ENCODE data around the gene NBEA. TPM values are rescaled to one million over a fixed set of nuclear protein-coding genes. Genes with fewer than 3 reads are reported as not detected.

Gene NBEA
- total and polyA plus RNA-seq, 2 experiments from 2014 or later = 9.1 to 29.1 TPM

DNA sequence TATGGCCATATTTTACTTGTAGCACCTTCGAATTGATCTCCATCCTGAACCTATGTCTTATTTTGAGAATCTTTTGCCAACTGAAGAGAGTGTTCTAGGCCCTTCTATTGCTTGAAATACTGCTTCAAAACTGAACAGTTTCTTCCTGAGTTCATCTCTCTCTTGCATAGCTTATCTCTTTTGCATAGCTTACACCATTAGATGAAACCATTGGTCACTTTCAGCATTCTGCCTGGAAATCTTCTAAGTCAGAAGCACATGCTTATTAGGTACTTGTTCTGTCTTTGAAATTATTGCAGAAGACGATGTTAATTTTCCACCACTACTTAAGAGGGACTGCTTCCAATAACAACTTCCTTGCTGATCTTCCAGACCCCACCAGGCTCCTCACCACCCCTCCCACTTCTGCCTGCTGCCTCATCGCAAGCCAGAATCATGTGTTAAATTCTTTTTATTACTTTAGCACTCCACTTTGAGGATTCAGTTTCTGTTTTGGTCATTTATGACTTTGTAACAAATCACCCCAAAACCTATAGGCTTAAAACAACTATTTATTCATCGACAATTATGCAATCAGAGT, 656.8 kb downstream of the NBEA start:
- TF ChIP-seq, protein P1, sequence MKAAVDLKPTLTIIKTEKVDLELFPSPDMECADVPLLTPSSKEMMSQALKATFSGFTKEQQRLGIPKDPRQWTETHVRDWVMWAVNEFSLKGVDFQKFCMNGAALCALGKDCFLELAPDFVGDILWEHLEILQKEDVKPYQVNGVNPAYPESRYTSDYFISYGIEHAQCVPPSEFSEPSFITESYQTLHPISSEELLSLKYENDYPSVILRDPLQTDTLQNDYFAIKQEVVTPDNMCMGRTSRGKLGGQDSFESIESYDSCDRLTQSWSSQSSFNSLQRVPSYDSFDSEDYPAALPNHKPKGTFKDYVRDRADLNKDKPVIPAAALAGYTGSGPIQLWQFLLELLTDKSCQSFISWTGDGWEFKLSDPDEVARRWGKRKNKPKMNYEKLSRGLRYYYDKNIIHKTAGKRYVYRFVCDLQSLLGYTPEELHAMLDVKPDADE (IDR thresholded peaks at IDR 0.05) = no peak
- TF ChIP-seq, protein P2, sequence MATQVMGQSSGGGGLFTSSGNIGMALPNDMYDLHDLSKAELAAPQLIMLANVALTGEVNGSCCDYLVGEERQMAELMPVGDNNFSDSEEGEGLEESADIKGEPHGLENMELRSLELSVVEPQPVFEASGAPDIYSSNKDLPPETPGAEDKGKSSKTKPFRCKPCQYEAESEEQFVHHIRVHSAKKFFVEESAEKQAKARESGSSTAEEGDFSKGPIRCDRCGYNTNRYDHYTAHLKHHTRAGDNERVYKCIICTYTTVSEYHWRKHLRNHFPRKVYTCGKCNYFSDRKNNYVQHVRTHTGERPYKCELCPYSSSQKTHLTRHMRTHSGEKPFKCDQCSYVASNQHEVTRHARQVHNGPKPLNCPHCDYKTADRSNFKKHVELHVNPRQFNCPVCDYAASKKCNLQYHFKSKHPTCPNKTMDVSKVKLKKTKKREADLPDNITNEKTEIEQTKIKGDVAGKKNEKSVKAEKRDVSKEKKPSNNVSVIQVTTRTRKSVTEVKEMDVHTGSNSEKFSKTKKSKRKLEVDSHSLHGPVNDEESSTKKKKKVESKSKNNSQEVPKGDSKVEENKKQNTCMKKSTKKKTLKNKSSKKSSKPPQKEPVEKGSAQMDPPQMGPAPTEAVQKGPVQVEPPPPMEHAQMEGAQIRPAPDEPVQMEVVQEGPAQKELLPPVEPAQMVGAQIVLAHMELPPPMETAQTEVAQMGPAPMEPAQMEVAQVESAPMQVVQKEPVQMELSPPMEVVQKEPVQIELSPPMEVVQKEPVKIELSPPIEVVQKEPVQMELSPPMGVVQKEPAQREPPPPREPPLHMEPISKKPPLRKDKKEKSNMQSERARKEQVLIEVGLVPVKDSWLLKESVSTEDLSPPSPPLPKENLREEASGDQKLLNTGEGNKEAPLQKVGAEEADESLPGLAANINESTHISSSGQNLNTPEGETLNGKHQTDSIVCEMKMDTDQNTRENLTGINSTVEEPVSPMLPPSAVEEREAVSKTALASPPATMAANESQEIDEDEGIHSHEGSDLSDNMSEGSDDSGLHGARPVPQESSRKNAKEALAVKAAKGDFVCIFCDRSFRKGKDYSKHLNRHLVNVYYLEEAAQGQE (IDR thresholded peaks at IDR 0.05; ENCODE audit: unreplicated experiment) = no peak
- TF ChIP-seq ZNF331 (CRISPR knock-in tag; IDR thresholded peaks at IDR 0.05; ENCODE audit: low read depth) = no peak
- no peak for TF ChIP-seq STAT1 (IDR thresholded peaks at IDR 0.05; ENCODE audit: unreplicated experiment)
- TF ChIP-seq, protein P3, sequence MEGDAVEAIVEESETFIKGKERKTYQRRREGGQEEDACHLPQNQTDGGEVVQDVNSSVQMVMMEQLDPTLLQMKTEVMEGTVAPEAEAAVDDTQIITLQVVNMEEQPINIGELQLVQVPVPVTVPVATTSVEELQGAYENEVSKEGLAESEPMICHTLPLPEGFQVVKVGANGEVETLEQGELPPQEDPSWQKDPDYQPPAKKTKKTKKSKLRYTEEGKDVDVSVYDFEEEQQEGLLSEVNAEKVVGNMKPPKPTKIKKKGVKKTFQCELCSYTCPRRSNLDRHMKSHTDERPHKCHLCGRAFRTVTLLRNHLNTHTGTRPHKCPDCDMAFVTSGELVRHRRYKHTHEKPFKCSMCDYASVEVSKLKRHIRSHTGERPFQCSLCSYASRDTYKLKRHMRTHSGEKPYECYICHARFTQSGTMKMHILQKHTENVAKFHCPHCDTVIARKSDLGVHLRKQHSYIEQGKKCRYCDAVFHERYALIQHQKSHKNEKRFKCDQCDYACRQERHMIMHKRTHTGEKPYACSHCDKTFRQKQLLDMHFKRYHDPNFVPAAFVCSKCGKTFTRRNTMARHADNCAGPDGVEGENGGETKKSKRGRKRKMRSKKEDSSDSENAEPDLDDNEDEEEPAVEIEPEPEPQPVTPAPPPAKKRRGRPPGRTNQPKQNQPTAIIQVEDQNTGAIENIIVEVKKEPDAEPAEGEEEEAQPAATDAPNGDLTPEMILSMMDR (conservative IDR thresholded peaks at IDR 0.05; ENCODE audit: low read depth in 2 of 2) = no peak
- no peak for TF ChIP-seq ZNF114 (CRISPR knock-in tag; IDR thresholded peaks at IDR 0.05)
- Histone ChIP-seq H3K4me1 (ENCODE audit: insufficient read depth) (peaks cover 5% of the 10 kb centered on the region; the same call in 1 of the 2 replicates), H3K27ac (ENCODE audit: low read depth) (peak overlapping the region; percentile 52), H3F3A (replicated peaks; ENCODE audit: low read depth) (no peaks in the 10 kb centered on the region), H4K20me1 (replicated peaks; ENCODE audit: insufficient read depth) (no peaks in the 10 kb centered on the region), H3K4me2 (0 out of 2 replicates have a peak overlapping the region, but pooled peaks have one; percentile 34), H3K4me3 (no peak overlapping the region), H3K79me2 (replicated peaks; ENCODE audit: insufficient read depth) (no peaks in the 10 kb centered on the region), H2AFZ (no peak overlapping the region), H3K9me2 (ENCODE audit: insufficient read depth) (no peaks in the 10 kb centered on the region), H3K27me3 (ENCODE audit: insufficient read depth) (no peaks in the 10 kb centered on the region), H3K36me3 (ENCODE audit: insufficient read depth) (no peaks in the 10 kb centered on the region)
- H3K4me3 Mint-ChIP-seq = no peak overlapping the region
- H3K27ac Mint-ChIP-seq = peak overlapping the region; percentile 8
- H3K27me3 Mint-ChIP-seq (ENCODE audit: insufficient read depth, low read depth, poor library complexity) = no peaks in the 10 kb centered on the region
- no peaks in the 10 kb centered on the region for H3K36me3 Mint-ChIP-seq (ENCODE audit: low read depth)
- no peak for DNase-seq (ENCODE audit: low spot score)
- no peaks in the 10 kb centered on the region for H3K9me3 Mint-ChIP-seq
- H3K4me1 Mint-ChIP-seq = peaks cover 15% of the 10 kb centered on the region; the same call in 2 of the 3 replicates
- no peak for ATAC-seq

DNA sequence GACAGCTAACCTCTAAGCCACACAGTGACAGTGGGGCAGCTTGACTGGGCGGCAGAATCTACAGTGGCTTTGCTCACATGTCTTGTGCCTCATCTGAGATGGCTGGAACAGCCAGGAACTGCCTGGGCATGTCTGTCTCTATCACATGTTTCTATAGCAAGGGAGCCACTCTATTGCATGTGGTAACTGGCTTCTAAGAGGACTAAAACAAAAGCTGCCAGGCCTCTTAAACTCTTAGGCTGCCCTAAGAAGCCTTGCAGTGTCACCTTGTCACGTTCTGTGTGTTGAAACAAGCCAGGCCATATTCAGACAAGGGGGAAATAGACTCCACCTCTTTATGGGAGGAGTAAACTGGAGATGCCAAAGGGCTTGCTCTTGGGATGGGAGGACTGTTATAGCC, 657.3 kb downstream of the NBEA start:
- Histone ChIP-seq H3K79me2 (replicated peaks; ENCODE audit: insufficient read depth) (no peaks in the 10 kb centered on the region), H3K27ac (ENCODE audit: low read depth) (peak overlapping the region; percentile 52), H3K27me3 (ENCODE audit: insufficient read depth) (no peaks in the 10 kb centered on the region), H3K9me2 (ENCODE audit: insufficient read depth) (no peaks in the 10 kb centered on the region), H4K20me1 (replicated peaks; ENCODE audit: insufficient read depth) (no peaks in the 10 kb centered on the region), H3K4me1 (ENCODE audit: insufficient read depth) (peaks cover 5% of the 10 kb centered on the region; the same call in 1 of the 2 replicates), H3F3A (replicated peaks; ENCODE audit: low read depth) (no peaks in the 10 kb centered on the region), H3K4me3 (no peak overlapping the region), H2AFZ (no peak overlapping the region), H3K4me2 (0 out of 2 replicates have a peak overlapping the region, but pooled peaks have one; percentile 34), H3K36me3 (ENCODE audit: insufficient read depth) (no peaks in the 10 kb centered on the region)
- peak; percentile 41 for DNase-seq (ENCODE audit: low spot score)
- ATAC-seq = peak; percentile 75
- Mint-ChIP-seq H3K4me3 (no peak overlapping the region), H3K36me3 (ENCODE audit: low read depth) (no peaks in the 10 kb centered on the region), H3K27me3 (ENCODE audit: insufficient read depth, low read depth, poor library complexity) (no peaks in the 10 kb centered on the region), H3K4me1 (peaks cover 15% of the 10 kb centered on the region; the same call in 2 of the 3 replicates), H3K27ac (no peak overlapping the region), H3K9me3 (no peaks in the 10 kb centered on the region)
- TF ChIP-seq, protein P1 (IDR thresholded peaks at IDR 0.05) = no peak
- TF ChIP-seq NANOG (IDR thresholded peaks at IDR 0.05; ENCODE audit: borderline replicate concordance) (no peak), JUNB (IDR thresholded peaks at IDR 0.05; ENCODE audit: unreplicated experiment) (no peak), POLR2AphosphoS5 (IDR thresholded peaks at IDR 0.05; ENCODE audit: low read depth) (no peak), STAT1 (IDR thresholded peaks at IDR 0.05; ENCODE audit: unreplicated experiment) (no peak)
- TF ChIP-seq, protein P3 (conservative IDR thresholded peaks at IDR 0.05; ENCODE audit: low read depth in 2 of 2) = no peak

All from GM23338 (cell line).